ENCODE measurements around the gene NUDT16L1.

The NUDT16L1 gene

GRCh38 chr16:4680673-4681470 lies 12.5 kb upstream of the NUDT16L1 start:
- peak in 1 of 2 experiments; percentile 29 for DNase-seq (ENCODE audit: low read depth in 1 of 2, low spot score in 1 of 2)
- Histone ChIP-seq H3K4me3 (replicated peaks; ENCODE audit: insufficient read depth, low read length) (peak overlapping the region; percentile 33), H3K27me3 (ENCODE audit: insufficient read depth, poor library complexity, severe bottlenecking) (no peaks in the 10 kb centered on the region), H3K27ac (replicated peaks) (peak overlapping the region; percentile 99)
- TF ChIP-seq, protein P1, sequence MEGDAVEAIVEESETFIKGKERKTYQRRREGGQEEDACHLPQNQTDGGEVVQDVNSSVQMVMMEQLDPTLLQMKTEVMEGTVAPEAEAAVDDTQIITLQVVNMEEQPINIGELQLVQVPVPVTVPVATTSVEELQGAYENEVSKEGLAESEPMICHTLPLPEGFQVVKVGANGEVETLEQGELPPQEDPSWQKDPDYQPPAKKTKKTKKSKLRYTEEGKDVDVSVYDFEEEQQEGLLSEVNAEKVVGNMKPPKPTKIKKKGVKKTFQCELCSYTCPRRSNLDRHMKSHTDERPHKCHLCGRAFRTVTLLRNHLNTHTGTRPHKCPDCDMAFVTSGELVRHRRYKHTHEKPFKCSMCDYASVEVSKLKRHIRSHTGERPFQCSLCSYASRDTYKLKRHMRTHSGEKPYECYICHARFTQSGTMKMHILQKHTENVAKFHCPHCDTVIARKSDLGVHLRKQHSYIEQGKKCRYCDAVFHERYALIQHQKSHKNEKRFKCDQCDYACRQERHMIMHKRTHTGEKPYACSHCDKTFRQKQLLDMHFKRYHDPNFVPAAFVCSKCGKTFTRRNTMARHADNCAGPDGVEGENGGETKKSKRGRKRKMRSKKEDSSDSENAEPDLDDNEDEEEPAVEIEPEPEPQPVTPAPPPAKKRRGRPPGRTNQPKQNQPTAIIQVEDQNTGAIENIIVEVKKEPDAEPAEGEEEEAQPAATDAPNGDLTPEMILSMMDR (IDR thresholded peaks at IDR 0.05; ENCODE audit: insufficient read depth, low read length), result no peak
- TF ChIP-seq GABPA (IDR thresholded peaks at IDR 0.05; ENCODE audit: low read depth) (no peak), REST (IDR thresholded peaks at IDR 0.05; ENCODE audit: insufficient replicate concordance, low read depth) (no peak), SPI1 (IDR thresholded peaks at IDR 0.05; ENCODE audit: borderline replicate concordance, low read depth) (no peak), POLR2AphosphoS5 (IDR thresholded peaks at IDR 0.05; ENCODE audit: low read depth) (no peak)

- Histone ChIP-seq H3K4me3 (replicated peaks; ENCODE audit: insufficient read depth, low read length) (peak overlapping the region; percentile 8; the same call in 1 of the 2 replicates), H3K27me3 (ENCODE audit: insufficient read depth, poor library complexity, severe bottlenecking) (no peaks in the 10 kb centered on the region), H3K27ac (replicated peaks) (peak overlapping the region; percentile 99)
- TF ChIP-seq POLR2AphosphoS5 (IDR thresholded peaks at IDR 0.05; ENCODE audit: low read depth) (no peak; the same call in 1 of the 2 replicates), GABPA (IDR thresholded peaks at IDR 0.05; ENCODE audit: low read depth) (no peak), SPI1 (IDR thresholded peaks at IDR 0.05; ENCODE audit: borderline replicate concordance, low read depth) (no peak), REST (IDR thresholded peaks at IDR 0.05; ENCODE audit: insufficient replicate concordance, low read depth) (no peak)
- TF ChIP-seq, protein P1 (IDR thresholded peaks at IDR 0.05; ENCODE audit: insufficient read depth, low read length), result no peak
- no peak for DNase-seq (ENCODE audit: low read depth in 1 of 2, low spot score in 1 of 2)
Measured at GRCh38 chr16:4681471-4682083, 11.8 kb upstream of the NUDT16L1 start.

DNA sequence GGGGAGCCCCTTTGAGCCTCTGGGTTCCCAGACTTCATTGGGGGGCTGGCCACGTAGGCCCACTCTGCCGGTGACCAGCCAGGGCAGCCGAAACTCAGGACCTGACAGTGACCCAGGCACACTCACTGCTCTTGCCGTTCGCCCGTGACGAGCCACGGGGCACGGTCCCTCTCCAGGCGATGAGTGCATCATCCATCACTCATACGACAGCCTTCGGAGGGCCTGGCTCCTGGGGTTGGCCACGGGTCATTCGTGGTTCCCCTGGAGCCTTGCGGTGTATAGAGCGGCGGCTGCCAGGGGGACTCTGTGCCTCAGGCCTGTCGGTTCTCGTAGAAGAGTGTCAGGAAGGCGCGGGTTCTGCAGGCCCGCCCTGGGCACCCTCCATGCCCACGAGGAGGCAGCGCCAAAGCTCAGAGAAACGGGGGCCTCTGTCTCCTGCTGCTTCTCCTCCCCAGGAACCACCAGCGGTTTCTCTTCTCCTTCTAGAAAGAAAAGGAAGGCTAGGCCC lies 11.2 kb upstream of the NUDT16L1 start:
- peak in 1 of 2 experiments; percentile 23 for DNase-seq (ENCODE audit: low read depth in 1 of 2, low spot score in 1 of 2)
- Histone ChIP-seq H3K27me3 (ENCODE audit: insufficient read depth, poor library complexity, severe bottlenecking) (no peaks in the 10 kb centered on the region), H3K4me3 (replicated peaks; ENCODE audit: insufficient read depth, low read length) (peak overlapping the region; percentile 33), H3K27ac (replicated peaks) (peak overlapping the region; percentile 99)
- TF ChIP-seq POLR2AphosphoS5 (IDR thresholded peaks at IDR 0.05; ENCODE audit: low read depth) (peak; percentile 27; the same call in 1 of the 2 replicates), GABPA (IDR thresholded peaks at IDR 0.05; ENCODE audit: low read depth) (no peak)

- TF ChIP-seq REST (IDR thresholded peaks at IDR 0.05; ENCODE audit: insufficient replicate concordance, low read depth) (no peak), POLR2AphosphoS5 (IDR thresholded peaks at IDR 0.05; ENCODE audit: low read depth) (no peak; the same call in 1 of the 2 replicates), SPI1 (IDR thresholded peaks at IDR 0.05; ENCODE audit: borderline replicate concordance, low read depth) (no peak)
- TF ChIP-seq, protein P1 (IDR thresholded peaks at IDR 0.05; ENCODE audit: insufficient read depth, low read length), result peak; percentile 70
- peak overlapping the region; percentile 99 for H3K27ac ChIP-seq (replicated peaks)
- peak overlapping the region; percentile 33 for H3K4me3 ChIP-seq (replicated peaks; ENCODE audit: insufficient read depth, low read length)
- DNase-seq (ENCODE audit: low read depth in 1 of 2, low spot score in 1 of 2), result peak; percentile 65 to 88
- H3K27me3 ChIP-seq (ENCODE audit: insufficient read depth, poor library complexity, severe bottlenecking), result no peaks in the 10 kb centered on the region
Measured at GRCh38 chr16:4682616-4683254, 10.6 kb upstream of the NUDT16L1 start.
